HG03108 (cell line): ENCODE results near the gene COL17A1.

Experiments
- ATAC-seq: cut with Tn5 transposase; IDR thresholded peaks from one replicate; pipeline ENCODE4 v1.9.1; 2021; ENCODE audit warnings: moderate library complexity; ENCODE audit not compliant: unreplicated experiment

Gene COL17A1

GRCh38 chr10:104098358-104098925 is 12.8 kb upstream of the COL17A1 start:
- ATAC-seq: no peak

- ATAC-seq: no peak
Observed at GRCh38 chr10:104096692-104097091, 11.0 kb upstream of the COL17A1 start.

- ATAC-seq: no peak
Observed at GRCh38 chr10:104092749-104093148, 7.1 kb upstream of the COL17A1 start.

DNA sequence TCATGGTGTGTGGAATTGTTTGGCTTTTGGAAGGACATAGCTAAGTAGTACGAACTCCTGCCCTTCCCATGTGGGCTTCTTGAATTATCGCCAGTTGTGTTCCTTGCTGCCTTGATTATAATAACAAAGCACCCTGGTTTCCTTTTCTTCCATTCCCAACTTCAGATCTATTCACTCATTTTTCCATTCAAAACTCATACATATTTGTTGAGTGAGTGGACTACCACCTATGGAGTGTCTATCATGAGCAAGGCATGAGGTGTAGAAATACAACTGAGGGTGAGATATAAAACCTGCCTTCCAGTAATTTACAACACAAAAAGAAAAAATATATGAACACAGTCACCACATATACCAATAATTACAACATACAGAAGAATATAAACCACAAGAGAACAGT is 4.9 kb upstream of the COL17A1 start:
- no peak for ATAC-seq

DNA sequence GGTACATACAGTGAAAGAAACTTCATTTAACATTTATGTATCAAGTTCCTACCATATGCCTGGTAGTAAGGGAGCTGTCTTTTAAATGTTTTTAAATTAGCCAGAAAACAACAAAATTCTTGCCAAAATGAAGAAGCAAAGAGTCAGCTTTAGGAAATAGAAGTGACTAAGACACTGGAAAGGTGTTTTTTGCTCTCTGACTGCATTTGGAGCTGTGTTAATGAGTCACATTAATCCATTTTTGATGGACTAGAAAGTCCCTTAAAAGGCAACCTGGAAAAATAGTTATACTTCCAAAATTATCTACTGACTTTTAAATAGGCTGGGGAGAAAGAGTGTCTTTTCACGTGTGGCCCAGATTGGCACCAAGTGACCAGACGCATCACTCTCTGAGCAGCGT is 3.9 kb upstream of the COL17A1 start:
- no peak for ATAC-seq

GRCh38 chr10:104088239-104088638 is 2.6 kb upstream of the COL17A1 start:
- no peak for ATAC-seq

GRCh38 chr10:104084482-104085142 is 1.1 kb downstream of the COL17A1 start:
- no peak for ATAC-seq

GRCh38 chr10:104081998-104082397 is 3.7 kb downstream of the COL17A1 start:
- no peak for ATAC-seq

DNA sequence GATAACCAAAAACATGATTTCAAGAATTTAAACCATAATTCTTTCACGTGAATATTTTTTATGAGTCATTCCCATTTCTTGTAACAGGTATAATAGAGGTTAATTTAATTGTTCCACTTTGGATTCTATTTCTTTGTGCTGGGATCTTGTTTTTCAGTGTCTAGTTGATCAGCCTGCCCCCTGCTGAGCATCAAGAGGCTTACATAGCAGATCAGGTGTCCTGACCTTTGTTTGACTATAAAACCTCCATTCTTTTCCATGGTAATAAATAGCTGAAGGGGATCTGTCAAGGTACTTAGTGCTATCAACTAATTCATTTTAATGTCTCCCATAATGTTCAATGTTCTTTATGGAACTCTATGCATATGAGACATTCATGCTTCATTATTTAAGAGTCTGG is 4.9 kb downstream of the COL17A1 start:
- ATAC-seq: no peak

DNA sequence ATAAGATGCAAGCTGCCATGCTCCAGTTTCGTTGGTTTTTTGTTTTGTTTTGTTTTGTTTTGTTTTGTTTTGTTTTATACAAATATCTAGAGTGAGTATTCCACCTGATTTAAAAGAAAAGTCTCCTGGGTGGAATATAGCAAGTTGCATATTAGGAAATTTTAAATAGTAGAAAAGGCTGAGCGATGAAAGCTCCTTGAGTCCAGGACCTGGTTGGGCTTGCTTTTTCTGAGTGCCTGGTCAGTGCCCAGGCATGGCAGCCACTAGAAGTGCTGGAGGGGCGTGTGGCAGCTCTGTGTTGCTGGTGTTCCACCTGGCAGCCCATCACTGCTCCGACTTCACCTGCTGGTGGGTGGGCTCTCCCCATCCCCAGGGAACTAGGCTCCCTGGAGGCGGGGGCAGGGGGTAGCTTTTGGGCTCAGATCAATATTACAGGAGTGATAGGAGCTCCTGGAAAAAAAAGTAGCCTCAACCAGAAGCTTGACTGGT is 8.0 kb downstream of the COL17A1 start:
- ATAC-seq: no peak

GRCh38 chr10:104077247-104077646 is 8.4 kb downstream of the COL17A1 start:
- no peak for ATAC-seq

- no peak for ATAC-seq
Observed at GRCh38 chr10:104076743-104077160, 8.9 kb downstream of the COL17A1 start.

GRCh38 chr10:104074505-104074904 is 11.2 kb downstream of the COL17A1 start:
- ATAC-seq: no peak

- ATAC-seq: no peak
Observed at GRCh38 chr10:104072786-104073185, 12.9 kb downstream of the COL17A1 start.

GRCh38 chr10:104069613-104070012 is 16.1 kb downstream of the COL17A1 start:
- ATAC-seq: no peak

DNA sequence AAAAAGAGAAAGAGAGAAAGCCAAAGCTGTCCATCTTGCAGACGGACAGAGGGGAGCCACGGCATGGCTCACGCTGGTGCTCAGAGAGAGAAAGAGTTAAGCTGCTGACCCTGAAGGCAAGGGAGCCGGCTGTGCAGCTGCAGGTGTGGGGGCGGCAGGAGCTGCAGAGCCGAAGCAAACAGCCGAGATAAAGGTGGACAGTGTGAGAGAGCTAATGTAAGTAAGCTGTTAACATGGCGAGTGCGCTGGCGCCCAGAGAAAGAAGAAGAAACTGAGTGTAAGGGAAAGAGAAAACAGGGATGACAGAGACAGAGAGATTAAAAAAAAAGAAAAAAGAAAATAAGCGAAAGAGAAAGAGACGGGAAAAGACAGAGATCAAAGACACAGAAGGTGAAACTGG is 18.2 kb downstream of the COL17A1 start:
- no peak for ATAC-seq

DNA sequence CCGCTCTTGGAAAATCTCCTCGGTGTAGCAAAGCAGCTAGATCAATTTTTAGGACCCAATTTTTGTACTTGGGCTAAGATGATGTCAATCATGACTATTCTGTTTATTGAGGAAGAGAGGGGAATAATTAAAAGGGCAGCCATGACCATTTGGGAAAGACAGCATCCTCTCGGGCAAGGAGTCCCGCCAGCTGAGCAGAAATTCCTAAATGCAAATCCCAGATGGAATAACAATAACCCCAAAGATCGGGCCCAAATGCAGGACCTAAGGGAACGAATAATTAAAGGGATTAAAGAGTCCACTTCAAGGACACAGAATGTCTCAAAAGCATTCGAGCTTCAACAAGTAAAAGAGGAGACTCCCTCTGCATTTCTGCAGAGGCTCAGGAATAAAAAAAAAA is 18.7 kb downstream of the COL17A1 start:
- ATAC-seq: no peak

- ATAC-seq: no peak
Observed at GRCh38 chr10:104065748-104066147, 19.9 kb downstream of the COL17A1 start.

DNA sequence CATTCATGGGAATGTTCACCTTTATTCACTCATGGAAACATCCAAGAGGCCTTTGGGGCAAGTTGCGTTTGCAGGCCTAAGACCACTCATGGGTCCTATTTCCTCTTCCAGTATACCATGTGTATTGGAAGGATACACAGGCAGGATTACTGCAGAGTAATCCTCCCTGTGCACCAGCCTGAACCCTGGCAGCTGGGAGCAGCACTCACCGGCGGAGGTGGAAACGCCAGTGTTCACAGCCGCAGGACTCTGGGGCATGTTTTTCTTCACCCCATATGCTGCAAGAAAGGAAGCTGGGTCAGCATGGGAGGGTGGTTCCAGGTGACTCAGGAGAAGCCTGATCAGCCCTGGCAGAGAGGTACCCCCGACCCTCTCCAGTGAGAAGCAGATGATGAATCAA is 24.5 kb downstream of the COL17A1 start:
- no peak for ATAC-seq

GRCh38 chr10:104059364-104059763 is 26.3 kb downstream of the COL17A1 start:
- no peak for ATAC-seq

GRCh38 chr10:104057717-104058116 is 28.0 kb downstream of the COL17A1 start:
- ATAC-seq: no peak

- no peak for ATAC-seq
Observed at GRCh38 chr10:104056619-104057273, 28.9 kb downstream of the COL17A1 start.
